Endothelial cell of umbilical vein (primary cell): Measurements from ENCODE around the gene PCBP1. TPM values are rescaled to one million over a fixed set of nuclear protein-coding genes. Genes with fewer than 3 reads are reported as not detected.

ENCODE experiments used
- BruUV-seq: library from RNA; stranded (reverse); fragments of 400-500 nt; replicated peaks from 2 replicates; lab custom pipeline; 2021; lab: Mats Ljungman, UMichigan
- CTCF ChIA-PET: fragments of 300-600, 350-600 bp; sonication (Branson Sonifier 250); formaldehyde crosslinking; loops from one replicate; lab custom pipeline; 2021; ENCODE audit warnings: antibody characterized with exemption, inconsistent platforms; lab: Charles Lee
- POLR2A ChIA-PET: fragments of 300-600, 350-600 bp; sonication (Branson Sonifier 250); formaldehyde crosslinking; loops from one replicate; lab custom pipeline; 2021; ENCODE audit warnings: antibody characterized with exemption, inconsistent platforms; lab: Charles Lee
- DNase-seq: peaks from one replicate; pipeline ENCODE4 v3.0.0-alpha.2; 2011; ENCODE audit warnings: low read depth, low spot score
- FAIRE-seq: peaks from 2 replicates; lab custom pipeline; 2011; peaks lifted over from hg19 to GRCh38; lab: Jason Lieb, UNC
- H2AFZ ChIP-seq: 2 replicates; pipeline ENCODE4 v1.6.0; 2012; ENCODE audit warnings: low read depth, low read length, control low read depth, inconsistent platforms
- H3K27ac ChIP-seq: 2 replicates; pipeline ENCODE4 v1.5.1; 2011; ENCODE audit warnings: low read depth, mild to moderate bottlenecking, control low read depth, low read length, moderate library complexity; ENCODE audit not compliant: insufficient read depth
- H3K27me3 ChIP-seq, 2 experiments: 2 replicates each; pipeline versions ENCODE4 v1.6.0 to v1.6.1; 2011; ENCODE audit warnings: low read length in 2 of 2, mixed read lengths in 1 of 2; ENCODE audit not compliant: control insufficient read depth in 2 of 2, insufficient read depth in 2 of 2
- H3K36me3 ChIP-seq, 2 experiments: 2 replicates in 1 of 2; 3 replicates in 1 of 2; pipeline ENCODE4 v1.5.1; 2011; ENCODE audit warnings: low read length in 2 of 2, mild to moderate bottlenecking in 1 of 2, moderate library complexity in 1 of 2; ENCODE audit not compliant: control insufficient read depth in 2 of 2, insufficient read depth in 2 of 2; ENCODE audit errors: extremely low read depth in 1 of 2
- H3K4me1 ChIP-seq: 3 replicates; pipeline ENCODE4 v1.5.1; 2011; ENCODE audit warnings: mild to moderate bottlenecking, low read length; ENCODE audit not compliant: control insufficient read depth, insufficient read depth; ENCODE audit errors: extremely low read depth
- H3K4me2 ChIP-seq: 2 replicates; pipeline ENCODE4 v1.6.1; 2011; ENCODE audit warnings: low read length, control low read depth, mixed read lengths; ENCODE audit not compliant: insufficient read depth
- H3K4me3 ChIP-seq, 3 experiments: fragments of 200-600 bp in 1 of 3; sonication (generic), shearing (Covaris generic) in 1 of 3; replicated peaks in 1 of 3; 2 replicates each; pipeline ENCODE4 v1.5.1; 2011 to 2016; ENCODE audit warnings: control low read depth in 3 of 3, low read length in 3 of 3, mild to moderate bottlenecking in 2 of 3, inconsistent platforms in 1 of 3, low read depth in 1 of 3, moderate library complexity in 1 of 3; ENCODE audit not compliant: insufficient read depth in 1 of 3
- H3K79me2 ChIP-seq: 2 replicates; pipeline ENCODE4 v1.6.0; 2012; ENCODE audit warnings: low read length, inconsistent platforms; ENCODE audit not compliant: control insufficient read depth, insufficient read depth
- H3K9ac ChIP-seq: replicated peaks from 2 replicates; pipeline ENCODE3; 2011; ENCODE audit warnings: low read length, control low read depth; ENCODE audit not compliant: insufficient read depth; ENCODE audit errors: extremely low read depth
- H3K9me1 ChIP-seq: replicated peaks from 3 replicates; pipeline ENCODE4 v1.6.0; 2011; ENCODE audit warnings: mild to moderate bottlenecking, low read length; ENCODE audit not compliant: control insufficient read depth, insufficient read depth; ENCODE audit errors: extremely low read depth
- H3K9me3 ChIP-seq: replicated peaks from 2 replicates; pipeline ENCODE4 v1.5.1; 2012; ENCODE audit warnings: low read length, inconsistent platforms; ENCODE audit not compliant: control insufficient read depth, insufficient read depth
- H4K20me1 ChIP-seq: replicated peaks from 2 replicates; pipeline ENCODE3; 2011; ENCODE audit warnings: mild to moderate bottlenecking, low read length; ENCODE audit not compliant: control insufficient read depth, insufficient read depth; ENCODE audit errors: extremely low read depth
- CTCF ChIP-seq, 2 donors: IDR thresholded peaks; 1 replicate in 1 of 2; 2 replicates in 1 of 2; pipeline ENCODE4 v1.5.1; 2011; ENCODE audit warnings: low read length in 2 of 2, mild to moderate bottlenecking in 2 of 2, moderate library complexity in 2 of 2, control low read depth in 1 of 2, inconsistent platforms in 1 of 2, low read depth in 1 of 2; ENCODE audit not compliant: insufficient read depth in 1 of 2; ENCODE audit errors: extremely low read depth in 1 of 2
- EZH2 ChIP-seq: IDR thresholded peaks from 2 replicates; pipeline ENCODE4 v1.6.1; 2012; ENCODE audit warnings: borderline replicate concordance, low read depth, mild to moderate bottlenecking, moderate library complexity, low read length, inconsistent platforms; ENCODE audit not compliant: severe bottlenecking
- FOS ChIP-seq: IDR thresholded peaks from 2 replicates; pipeline ENCODE4 v1.6.1; 2011; ENCODE audit warnings: mild to moderate bottlenecking, low read length, moderate library complexity, borderline replicate concordance; ENCODE audit not compliant: insufficient read depth
- GATA2 ChIP-seq: IDR thresholded peaks from 2 replicates; pipeline ENCODE4 v1.7.0; 2011; ENCODE audit warnings: low read depth, mild to moderate bottlenecking, moderate library complexity, mixed read lengths, low read length; ENCODE audit not compliant: insufficient read length, insufficient read depth
- JUN ChIP-seq: IDR thresholded peaks from 2 replicates; pipeline ENCODE4 v1.6.1; 2011; ENCODE audit warnings: borderline replicate concordance, low read depth; ENCODE audit not compliant: insufficient read length, insufficient read depth
- MYC ChIP-seq: IDR thresholded peaks from one replicate; pipeline ENCODE4 v1.6.1; 2011; ENCODE audit warnings: mild to moderate bottlenecking, low read depth, low read length
- POLR2A ChIP-seq: IDR thresholded peaks from 2 replicates; pipeline ENCODE4 v1.6.1; 2012; ENCODE audit warnings: low read depth, mild to moderate bottlenecking, control low read depth, low read length
- POLR2AphosphoS5 ChIP-seq: IDR thresholded peaks from 2 replicates; pipeline ENCODE4 v1.6.1; 2012; ENCODE audit warnings: low read depth, mild to moderate bottlenecking, control low read depth, low read length, moderate library complexity; ENCODE audit not compliant: insufficient read depth
- dilution Hi-C: fragments of 300-500 bp; cut with MboI; formaldehyde crosslinking; loops from one replicate; pipeline ENCODE4 v1.15.0; 2019; ENCODE audit warnings: low sequenced_read_pairs; ENCODE audit not compliant: extremely low pct_ligation_motif_present
- intact Hi-C: fragments of 100-400 bp; cut with micrococcal nuclease; formaldehyde crosslinking; loops from one replicate; pipeline ENCODE4 v1.10.0; 2022
- polyA plus RNA-seq, 4 experiments: library from polyadenylated mRNA; depleted of rRNA in 3 of 4; stranded (reverse) in 3 of 4; unstranded in 1 of 4; fragments of >200 nt; gene quantifications; 2 replicates each; pipeline versions ENCODE4 v1.2.1 to v1.2.3, GENCODE V29; 2011 to 2012; ENCODE audit warnings: missing spikeins in 1 of 4
- total RNA-seq: library from RNA; stranded (reverse); gene quantifications from 2 replicates; pipeline ENCODE4 v1.2.3, GENCODE V29; 2021
- TF ChIP-seq, protein P1 (sequence below): IDR thresholded peaks from 2 replicates; pipeline ENCODE4 v1.6.1; 2011; ENCODE audit not compliant: insufficient read depth, insufficient read length

PCBP1 gene
- total and polyA plus RNA-seq, 2 donors (not counting 3 experiments of a cell fraction or from before 2014, with no cell fraction given) = 196 to 360 TPM

GRCh38 chr2:70081221-70081620 lies 6.1 kb upstream of the PCBP1 start:
- Histone ChIP-seq H3K4me1 (peaks cover 18% of the 10 kb centered on the region), H3K4me3 (no peak overlapping the region), H3K27me3 (no peaks in the 10 kb centered on the region), H3K9me3 (no peaks in the 10 kb centered on the region), H3K36me3 (peaks cover 5 to 22% of the 10 kb centered on the region in 2 experiments), H4K20me1 (no peaks in the 10 kb centered on the region), H3K9ac (no peak overlapping the region), H3K4me2 (no peak overlapping the region), H3K79me2 (no peaks in the 10 kb centered on the region), H3K9me1 (no peaks in the 10 kb centered on the region), H2AFZ (no peak overlapping the region), H3K27ac (no peak overlapping the region)
- dilution Hi-C loops (no loop called here), intact Hi-C loops (no loop called here)
- no peak for TF ChIP-seq POLR2AphosphoS5
- no peak for TF ChIP-seq JUN
- no peak for TF ChIP-seq POLR2A
- TF ChIP-seq GATA2 = no peak
- TF ChIP-seq CTCF (IDR thresholded peaks at IDR 0.05; ENCODE audit: extremely low read depth in 1 of 2, insufficient read depth in 1 of 2, low read depth in 1 of 2, low read length in 2 of 2) = no peak
- no peak for TF ChIP-seq MYC
- no peak for TF ChIP-seq EZH2
- TF ChIP-seq, protein P1, sequence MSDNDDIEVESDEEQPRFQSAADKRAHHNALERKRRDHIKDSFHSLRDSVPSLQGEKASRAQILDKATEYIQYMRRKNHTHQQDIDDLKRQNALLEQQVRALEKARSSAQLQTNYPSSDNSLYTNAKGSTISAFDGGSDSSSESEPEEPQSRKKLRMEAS = no peak
- TF ChIP-seq FOS = no peak
- POLR2A ChIA-PET = no interaction called here
- BruUV-seq = no TSS peak
- FAIRE-seq = no peak
- CTCF ChIA-PET = interaction anchor here (3.2 kb wide), 1 partner anchor 11 kb away, joined by 25 read pairs; no protein-coding TSS in a partner anchor
- DNase-seq = no peak
